H9 (cell line): ENCODE data around the gene CD4. TPM values are rescaled to one million over a fixed set of nuclear protein-coding genes. Genes with fewer than 3 reads are reported as not detected.

Source experiments
- DNase-seq: peaks from one replicate; pipeline ENCODE4 v3.0.0-alpha.2; 2017
- H2AFZ ChIP-seq: one replicate; pipeline ENCODE4 v1.6.1; 2013; ENCODE audit warnings: mild to moderate bottlenecking, low read length, control low read depth, moderate library complexity
- H2AK5ac ChIP-seq: 2 replicates; pipeline ENCODE4 v1.6.1; 2013; ENCODE audit warnings: low read length, control low read depth, mixed read lengths; ENCODE audit not compliant: insufficient read length
- H2BK120ac ChIP-seq: one replicate; pipeline ENCODE4 v1.6.1; 2013; ENCODE audit warnings: low read depth, mild to moderate bottlenecking, low read length, control low read depth, inconsistent platforms; ENCODE audit not compliant: poor library complexity, severe bottlenecking
- H2BK12ac ChIP-seq: 2 replicates; pipeline ENCODE4 v1.6.1; 2013; ENCODE audit warnings: low read length, control low read depth, mixed read lengths, low read depth; ENCODE audit not compliant: insufficient read length
- H2BK15ac ChIP-seq: 2 replicates; pipeline ENCODE4 v1.6.1; 2013; ENCODE audit warnings: low read depth, low read length, control low read depth
- H2BK20ac ChIP-seq: one replicate; pipeline ENCODE4 v1.6.1; 2013; ENCODE audit warnings: low read depth, mild to moderate bottlenecking, low read length, control low read depth, inconsistent platforms; ENCODE audit not compliant: poor library complexity, severe bottlenecking
- H2BK5ac ChIP-seq: 2 replicates; pipeline ENCODE4 v1.6.1; 2013; ENCODE audit warnings: low read length, control low read depth, mixed read lengths; ENCODE audit not compliant: insufficient read length
- H3K14ac ChIP-seq: 2 replicates; pipeline ENCODE4 v1.6.1; 2013; ENCODE audit warnings: low read length, control low read depth; ENCODE audit not compliant: insufficient read depth
- H3K18ac ChIP-seq: 2 replicates; pipeline ENCODE4 v1.6.1; 2013; ENCODE audit warnings: low read depth, mild to moderate bottlenecking, mixed read lengths, low read length, control low read depth; ENCODE audit not compliant: insufficient read length
- H3K23ac ChIP-seq: 2 replicates; pipeline ENCODE4 v1.6.1; 2013; ENCODE audit warnings: low read length, control low read depth, mixed read lengths, low read depth; ENCODE audit not compliant: insufficient read length
- H3K23me2 ChIP-seq: 2 replicates; pipeline ENCODE4 v1.6.1; 2013; ENCODE audit warnings: low read depth, mild to moderate bottlenecking, mixed read lengths, low read length, control low read depth; ENCODE audit not compliant: insufficient read length, poor library complexity, severe bottlenecking
- H3K27ac ChIP-seq: 2 replicates; pipeline ENCODE4 v1.5.1; 2013; ENCODE audit warnings: low read length, control low read depth, mixed read lengths, low read depth; ENCODE audit not compliant: insufficient read length
- H3K27me3 ChIP-seq: 2 replicates; pipeline ENCODE4 v1.6.1; 2013; ENCODE audit warnings: low read length, control low read depth, inconsistent platforms; ENCODE audit not compliant: insufficient read depth
- H3K4ac ChIP-seq: 2 replicates; pipeline ENCODE4 v1.6.1; 2013; ENCODE audit warnings: low read depth, mild to moderate bottlenecking, control low read depth, inconsistent platforms, low read length, moderate library complexity
- H3K4me1 ChIP-seq: 2 replicates; pipeline ENCODE4 v1.6.1; 2013; ENCODE audit warnings: low read length, control low read depth, inconsistent platforms; ENCODE audit not compliant: insufficient read depth
- H3K4me2 ChIP-seq: 2 replicates; pipeline ENCODE4 v1.6.1; 2013; ENCODE audit warnings: low read length, control low read depth, mixed read lengths; ENCODE audit not compliant: insufficient read length, insufficient read depth
- H3K56ac ChIP-seq: 2 replicates; pipeline ENCODE4 v1.6.1; 2013; ENCODE audit warnings: low read depth, mild to moderate bottlenecking, mixed read lengths, low read length, control low read depth; ENCODE audit not compliant: insufficient read length
- H3K79me1 ChIP-seq: 2 replicates; pipeline ENCODE4 v1.6.1; 2013; ENCODE audit warnings: low read depth, mild to moderate bottlenecking, moderate library complexity, low read length, control low read depth, inconsistent platforms; ENCODE audit not compliant: insufficient read depth, poor library complexity, severe bottlenecking
- H3K79me2 ChIP-seq: 2 replicates; pipeline ENCODE4 v1.6.1; 2013; ENCODE audit warnings: low read length, control low read depth, inconsistent platforms; ENCODE audit not compliant: insufficient read depth
- H3K9ac ChIP-seq: 2 replicates; pipeline ENCODE4 v1.6.1; 2013; ENCODE audit warnings: low read length, control low read depth, mixed read lengths; ENCODE audit not compliant: insufficient read length; ENCODE audit errors: extremely low read depth
- H3K9me3 ChIP-seq: one replicate; pipeline ENCODE4 v1.6.1; 2013; ENCODE audit warnings: low read depth, low read length, inconsistent platforms; ENCODE audit not compliant: control insufficient read depth
- H3T11ph ChIP-seq: one replicate; pipeline ENCODE4 v1.6.1; 2013; ENCODE audit warnings: mild to moderate bottlenecking, low read length, control low read depth, inconsistent platforms
- H4K20me1 ChIP-seq: one replicate; pipeline ENCODE4 v1.6.1; 2013; ENCODE audit not compliant: control insufficient read depth, insufficient read length, insufficient read depth
- H4K5ac ChIP-seq: 2 replicates; pipeline ENCODE4 v1.6.1; 2013; ENCODE audit warnings: low read depth, mild to moderate bottlenecking, mixed read lengths, low read length, control low read depth; ENCODE audit not compliant: insufficient read length
- H4K8ac ChIP-seq: replicated peaks from 2 replicates; pipeline ENCODE4 v1.6.1; 2013; ENCODE audit warnings: low read length, control low read depth, mixed read lengths, low read depth; ENCODE audit not compliant: insufficient read length
- H4K91ac ChIP-seq: 2 replicates; pipeline ENCODE4 v1.6.1; 2013; ENCODE audit warnings: low read depth, mild to moderate bottlenecking, moderate library complexity, mixed read lengths, low read length, control low read depth; ENCODE audit not compliant: insufficient read length
- H3K27ac Mint-ChIP-seq, 3 experiments: 2 replicates in 2 of 3; 3 replicates in 1 of 3; pipeline ENCODE4 v1.8.0; 2020 to 2021; ENCODE audit warnings: mixed read lengths in 3 of 3, mild to moderate bottlenecking in 1 of 3, moderate library complexity in 1 of 3
- H3K27me3 Mint-ChIP-seq: 2 replicates; pipeline ENCODE4 v1.8.0; 2021; ENCODE audit warnings: low read depth, mild to moderate bottlenecking, moderate library complexity, mixed read lengths
- H3K36me3 Mint-ChIP-seq, 3 experiments: 2 replicates in 2 of 3; 3 replicates in 1 of 3; pipeline ENCODE4 v1.8.0; 2020 to 2021; ENCODE audit warnings: low read depth in 3 of 3, mixed read lengths in 3 of 3; ENCODE audit not compliant: insufficient read depth in 1 of 3
- H3K4me1 Mint-ChIP-seq, 2 experiments: 2 replicates each; pipeline ENCODE4 v1.8.0; 2020; ENCODE audit warnings: mixed read lengths in 2 of 2
- H3K4me3 Mint-ChIP-seq, 2 experiments: 2 replicates in 1 of 2; 3 replicates in 1 of 2; pipeline ENCODE4 v1.8.0; 2020 to 2021; ENCODE audit warnings: mild to moderate bottlenecking in 2 of 2, mixed read lengths in 2 of 2, moderate library complexity in 1 of 2
- H3K9me3 Mint-ChIP-seq, 2 experiments: 2 replicates in 1 of 2; 3 replicates in 1 of 2; pipeline ENCODE4 v1.8.0; 2020; ENCODE audit warnings: mild to moderate bottlenecking in 2 of 2, mixed read lengths in 2 of 2, moderate library complexity in 1 of 2
- WGBS: extraction: QIAGEN DNeasy Blood & Tissue Kit; methylation state at CpG from one replicate; pipeline ENCODE4 v1.1.7; 2013; ENCODE audit warnings: missing lambda C conversion rate, low lambda C conversion rate, mixed read lengths; ENCODE audit not compliant: insufficient read length; ENCODE audit errors: extremely low coverage; 5-methylcytosine and 5-hydroxymethylcytosine counted together
- total RNA-seq: library from RNA; stranded (reverse); gene quantifications from 2 replicates; pipeline ENCODE4 v1.2.1, GENCODE V29; 2021
- TF ChIP-seq, protein P1 (sequence below): fragments of 200-600 bp; sonication (generic); conservative IDR thresholded peaks from 3 replicates; pipeline ENCODE4 v1.8.0; 2021; ENCODE audit warnings: antibody characterized with exemption, mild to moderate bottlenecking

CD4 gene
- total RNA-seq, 1 experiment from 2014 or later: 1.1 TPM

DNA sequence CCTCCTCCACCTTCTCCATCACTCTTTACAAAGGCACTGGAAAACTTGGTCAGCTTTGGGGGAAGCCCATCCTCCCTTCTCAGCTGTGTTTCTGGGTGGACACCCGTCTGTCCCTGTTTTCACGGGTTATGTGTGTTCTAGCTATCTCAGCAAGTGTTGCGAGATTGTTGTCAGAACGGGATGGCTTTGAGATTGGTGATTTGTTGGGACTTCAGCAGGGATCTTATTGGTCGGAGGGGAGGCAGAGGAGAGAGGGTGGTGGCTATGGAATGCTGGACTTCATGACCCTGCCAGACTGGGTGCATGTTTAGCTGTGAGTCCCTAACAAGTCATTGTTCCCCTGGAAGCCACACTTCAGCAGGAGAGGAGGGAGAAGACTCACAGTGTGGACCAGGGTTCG, 64.7 kb downstream of the CD4 start:
- H3K4me2 ChIP-seq: no peak overlapping the region
- H3K27ac ChIP-seq: no peak overlapping the region

More for the DNA sequence above, 64.7 kb downstream of the CD4 start:
- Mint-ChIP-seq H3K9me3 (no peaks in the 10 kb centered on the region; a peak in 1 of 5 replicates), H3K4me3 (peak overlapping the region in 1 of 2 experiments; percentile 94; a peak in 4 of 5 replicates), H3K27me3 (no peaks in the 10 kb centered on the region), H3K27ac (peak overlapping the region; percentile 59 to 84 (median 71); a peak in 5 of 7 replicates), H3K4me1 (peaks cover 24 to 26% of the 10 kb centered on the region in 2 experiments), H3K36me3 (peaks cover 26 to 60% (median 57%) of the 10 kb centered on the region in 3 experiments; a peak in 6 of 7 replicates)
- Histone ChIP-seq H2BK120ac (no peak overlapping the region), H3K79me1 (no peaks in the 10 kb centered on the region), H3K14ac (no peak overlapping the region; the same call in 1 of the 2 replicates), H3K23me2 (peaks cover 16% of the 10 kb centered on the region), H4K91ac (no peak overlapping the region), H3K4me1 (no peaks in the 10 kb centered on the region; the same call in 1 of the 2 replicates), H3K79me2 (peaks cover 5% of the 10 kb centered on the region; the same call in 1 of the 2 replicates), H2BK20ac (no peak overlapping the region), H3K4ac (no peak overlapping the region), H3K27me3 (no peaks in the 10 kb centered on the region), H4K8ac (no peak overlapping the region), H4K5ac (no peak overlapping the region), H2AFZ (no peak overlapping the region), H3K9me3 (no peaks in the 10 kb centered on the region), H4K20me1 (peaks cover 2% of the 10 kb centered on the region), H3K56ac (no peak overlapping the region), H3K9ac (no peak overlapping the region), H3T11ph (no peak overlapping the region), H2BK12ac (no peak overlapping the region), H2AK5ac (no peak overlapping the region), H2BK15ac (no peak overlapping the region), H3K18ac (no peak overlapping the region), H2BK5ac (no peak overlapping the region), H3K23ac (no peak overlapping the region)
- TF ChIP-seq, protein P1, sequence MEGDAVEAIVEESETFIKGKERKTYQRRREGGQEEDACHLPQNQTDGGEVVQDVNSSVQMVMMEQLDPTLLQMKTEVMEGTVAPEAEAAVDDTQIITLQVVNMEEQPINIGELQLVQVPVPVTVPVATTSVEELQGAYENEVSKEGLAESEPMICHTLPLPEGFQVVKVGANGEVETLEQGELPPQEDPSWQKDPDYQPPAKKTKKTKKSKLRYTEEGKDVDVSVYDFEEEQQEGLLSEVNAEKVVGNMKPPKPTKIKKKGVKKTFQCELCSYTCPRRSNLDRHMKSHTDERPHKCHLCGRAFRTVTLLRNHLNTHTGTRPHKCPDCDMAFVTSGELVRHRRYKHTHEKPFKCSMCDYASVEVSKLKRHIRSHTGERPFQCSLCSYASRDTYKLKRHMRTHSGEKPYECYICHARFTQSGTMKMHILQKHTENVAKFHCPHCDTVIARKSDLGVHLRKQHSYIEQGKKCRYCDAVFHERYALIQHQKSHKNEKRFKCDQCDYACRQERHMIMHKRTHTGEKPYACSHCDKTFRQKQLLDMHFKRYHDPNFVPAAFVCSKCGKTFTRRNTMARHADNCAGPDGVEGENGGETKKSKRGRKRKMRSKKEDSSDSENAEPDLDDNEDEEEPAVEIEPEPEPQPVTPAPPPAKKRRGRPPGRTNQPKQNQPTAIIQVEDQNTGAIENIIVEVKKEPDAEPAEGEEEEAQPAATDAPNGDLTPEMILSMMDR: no peak
- DNase-seq: no peak
- WGBS: no CpG with 5 or more reads among the region's 6 CpGs
